ENCODE data around the gene TEX264. TPM values are rescaled to one million over a fixed set of nuclear protein-coding genes. Genes with fewer than 3 reads are reported as not detected.

The TEX264 gene, protein sequence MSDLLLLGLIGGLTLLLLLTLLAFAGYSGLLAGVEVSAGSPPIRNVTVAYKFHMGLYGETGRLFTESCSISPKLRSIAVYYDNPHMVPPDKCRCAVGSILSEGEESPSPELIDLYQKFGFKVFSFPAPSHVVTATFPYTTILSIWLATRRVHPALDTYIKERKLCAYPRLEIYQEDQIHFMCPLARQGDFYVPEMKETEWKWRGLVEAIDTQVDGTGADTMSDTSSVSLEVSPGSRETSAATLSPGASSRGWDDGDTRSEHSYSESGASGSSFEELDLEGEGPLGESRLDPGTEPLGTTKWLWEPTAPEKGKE
- 37.7 and 50.0 TPM in 2 replicates for total RNA-seq

DNA sequence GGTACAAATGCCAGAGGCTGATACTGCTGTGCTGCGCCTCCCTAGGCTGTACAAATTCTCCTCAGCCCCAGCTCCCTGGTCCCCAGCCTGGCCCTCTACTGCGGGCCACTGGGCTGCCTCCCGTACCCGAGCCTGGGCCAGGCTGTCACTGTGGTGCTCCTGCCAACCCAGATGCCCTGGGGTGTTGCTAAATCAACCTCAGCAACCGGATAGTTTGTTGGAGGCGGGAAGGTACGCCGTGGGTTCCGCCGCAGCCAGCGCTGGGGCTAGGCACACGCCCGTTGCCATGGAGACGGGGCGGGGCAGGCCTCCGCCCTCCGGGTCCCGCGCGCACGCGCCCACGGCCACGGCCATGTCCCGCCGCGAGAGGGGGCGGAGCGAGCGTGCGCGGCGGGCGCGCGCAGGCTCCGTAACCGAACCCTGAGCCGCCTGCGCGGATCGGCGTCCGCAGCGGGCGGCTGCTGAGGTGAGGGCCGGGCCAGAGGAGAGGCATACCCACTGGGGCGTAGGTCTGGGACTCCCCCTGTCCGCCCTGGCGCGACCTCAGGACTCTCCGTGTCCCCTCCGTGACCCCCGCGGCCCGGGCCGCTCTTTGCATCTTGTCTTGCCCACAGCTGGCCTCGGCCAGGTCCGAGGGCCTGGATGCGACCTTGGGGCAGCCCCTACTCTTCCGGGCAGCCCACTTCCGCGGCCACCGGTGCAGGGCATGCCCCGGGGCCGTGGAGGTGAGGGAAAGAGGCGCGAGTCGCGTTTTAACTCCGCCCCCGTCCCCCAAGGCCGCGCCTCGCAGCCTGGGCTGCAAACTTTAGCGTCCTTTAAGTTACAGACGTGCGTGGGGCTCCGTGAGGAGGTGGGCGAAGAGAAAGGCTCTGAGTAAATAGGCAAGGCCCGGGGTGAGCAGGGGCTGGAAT lies at the start of gene TEX264:
Gene TEX264, plus strand, starts transcription at position 430 of the 911 bp plus-strand sequence. CDS start 3,053 bp downstream, outside the sequence.

DNA sequence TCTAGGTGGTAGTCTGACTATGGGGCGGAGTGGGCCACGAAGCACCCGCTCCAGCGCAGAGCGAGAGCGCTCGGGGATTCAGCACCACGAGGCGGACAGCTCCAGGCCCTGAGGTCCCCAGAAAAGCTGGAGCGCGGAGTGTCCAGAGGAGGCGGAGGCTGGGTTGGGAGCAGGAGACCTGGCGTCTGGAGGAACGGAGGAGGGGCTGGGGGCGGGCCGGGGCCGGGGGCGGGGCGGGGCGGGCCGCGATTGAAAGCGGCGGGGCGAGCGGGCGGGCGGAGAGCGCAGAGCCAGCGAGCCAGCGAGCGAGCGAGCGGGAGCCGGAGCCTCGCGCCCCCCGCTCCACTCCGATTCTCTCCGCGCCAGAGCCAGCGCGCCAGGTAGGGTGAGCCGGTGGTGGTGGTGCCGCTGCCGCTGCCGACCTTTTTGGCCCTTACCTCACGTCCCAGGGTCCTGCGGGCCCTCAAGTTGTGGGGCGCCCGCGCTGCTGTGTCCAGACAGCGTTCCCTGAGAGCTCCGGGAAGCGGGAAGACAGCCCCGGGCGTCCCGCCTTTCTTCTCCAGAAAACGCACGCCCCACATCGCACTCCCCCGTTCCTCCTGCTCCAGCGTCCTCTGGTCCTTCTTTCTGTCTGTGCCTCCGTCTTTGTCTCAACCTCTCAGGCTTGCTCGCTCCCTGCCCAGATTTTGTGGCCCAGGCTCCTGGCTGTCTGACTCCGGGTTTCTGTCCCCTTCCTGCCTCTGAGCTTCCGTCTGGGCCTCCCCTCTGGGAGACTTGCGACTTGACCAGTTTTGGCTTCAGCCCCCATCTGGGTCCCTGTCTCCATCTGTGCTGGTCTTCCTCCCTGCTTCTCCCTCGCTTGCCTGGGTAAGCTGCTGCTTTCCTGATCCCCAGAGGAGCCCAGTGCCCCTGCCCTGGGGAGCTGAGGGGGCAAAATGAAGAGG lies 36.0 kb downstream of the TEX264 start, which contains the start of gene GRM2:
Gene GRM2, plus strand, starts transcription at position 281 of the 944 bp plus-strand sequence. CDS start 1,916 bp downstream, outside the sequence.

Other genes starting within 250 kb of the TEX264 start
- gene DCAF1, start 171.2 kb upstream of the TEX264 start, total RNA-seq, result 10.0 and 27.8 TPM in 2 replicates
- gene RAD54L2, start 132.5 kb upstream of the TEX264 start, total RNA-seq, result 10.4 and 25.4 TPM in 2 replicates
- 0.06 TPM in 1 of 2 replicates, not detected in the other for gene GRM2, start 35.8 kb downstream of the TEX264 start, total RNA-seq
- gene IQCF6, start 108.0 kb downstream of the TEX264 start, total RNA-seq, result not detected in 2 replicates
- gene IQCF2, start 190.4 kb downstream of the TEX264 start, total RNA-seq, result not detected in 2 replicates
- gene IQCF5, start 204.3 kb downstream of the TEX264 start, total RNA-seq, result not detected in 2 replicates
- not detected in 2 replicates for gene IQCF1, start 232.1 kb downstream of the TEX264 start, total RNA-seq